ENCODE results near the gene TMEM139.
"Not testable (repeated sequence)": the region's sequence is repeated elsewhere in the genome, so short reads cannot be mapped to it uniquely, and the experiment has no call there.

The TMEM139 gene

DNA sequence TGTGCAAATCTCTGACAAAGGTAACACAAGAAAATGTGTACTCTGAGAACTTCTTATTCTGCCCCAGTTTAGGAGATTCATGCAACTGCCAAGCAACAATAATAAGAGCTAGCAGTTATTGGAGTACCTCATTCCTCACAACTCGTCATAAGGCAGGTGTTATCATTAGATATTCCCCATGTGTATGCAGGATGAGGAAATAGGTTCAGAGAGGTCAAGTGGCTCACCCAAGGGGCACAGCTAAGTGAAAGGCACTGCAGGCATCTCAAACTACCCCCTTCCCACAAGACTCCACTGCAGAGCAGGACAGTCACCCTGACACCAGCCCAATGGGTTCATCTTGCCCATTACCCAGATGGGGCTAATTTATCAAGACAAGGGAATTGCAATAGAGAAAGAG lies 22.9 kb upstream of the TMEM139 start:
- no peak for DNase-seq

DNA sequence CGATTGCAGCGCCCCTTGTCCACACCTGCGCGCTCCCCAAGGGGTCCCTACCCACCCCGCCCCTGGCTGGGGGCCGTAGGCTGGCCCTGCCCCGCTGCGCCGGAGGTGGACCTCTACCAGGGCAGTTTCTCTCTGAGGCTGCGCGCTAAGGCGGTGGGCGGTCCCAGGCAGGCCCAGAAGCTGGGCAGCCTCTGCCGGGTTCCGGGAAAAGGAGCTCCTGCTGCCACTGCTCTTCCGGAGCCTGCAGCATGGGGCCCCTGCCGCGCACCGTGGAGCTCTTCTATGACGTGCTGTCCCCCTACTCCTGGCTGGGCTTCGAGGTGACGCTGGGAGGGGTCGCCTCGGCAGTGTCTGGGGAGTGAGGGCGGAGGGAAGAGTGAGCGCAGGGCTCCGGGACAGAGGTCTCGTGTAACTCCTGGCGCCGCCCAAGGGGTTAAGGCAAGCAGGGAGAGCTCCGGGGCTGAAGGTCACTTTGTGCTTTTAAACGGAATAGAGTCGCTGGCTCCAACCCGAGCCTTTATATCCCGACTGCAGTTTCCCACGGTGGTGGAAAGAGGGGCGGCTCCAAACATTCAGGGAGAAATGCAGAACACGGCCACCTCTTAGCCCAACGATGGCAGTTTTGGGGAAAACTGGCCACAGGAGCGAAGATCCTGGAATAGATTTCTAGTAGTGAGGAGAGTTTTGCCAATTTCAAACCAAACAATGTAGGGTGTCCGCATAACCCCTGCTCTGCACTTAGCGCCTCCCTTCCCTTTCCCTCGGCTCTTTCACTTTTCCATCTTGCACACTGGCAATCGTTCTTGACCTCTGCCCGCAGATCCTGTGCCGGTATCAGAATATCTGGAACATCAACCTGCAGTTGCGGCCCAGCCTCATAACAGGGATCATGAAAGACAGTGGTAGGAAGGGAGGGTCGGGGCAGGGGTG lies 21.2 kb upstream of the TMEM139 start, which contains the start of gene GSTK1:
TSS of gene GSTK1 (plus strand) at position 176 of the 930 bp plus-strand sequence. CDS start at position 249, 73 bp downstream.
- peak; percentile 36 for DNase-seq

DNA sequence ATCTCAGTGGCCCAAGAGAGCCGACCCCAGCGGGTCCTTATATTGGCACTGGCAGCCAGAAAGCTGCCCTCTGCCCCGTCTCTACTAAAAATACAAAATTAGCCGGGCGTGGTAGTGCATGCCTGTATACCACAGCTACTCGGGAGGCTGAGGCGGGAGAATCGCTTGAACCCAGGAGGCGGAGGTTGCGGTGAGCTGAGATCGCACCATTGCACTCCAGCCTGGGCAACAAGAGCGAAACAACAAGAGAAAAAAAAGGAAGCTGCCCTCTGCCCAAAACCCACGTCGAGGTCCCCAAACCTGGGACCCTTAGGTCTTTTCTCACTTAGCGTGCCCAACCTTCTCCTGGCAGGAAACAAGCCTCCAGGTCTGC lies 20.6 kb upstream of the TMEM139 start:
- DNase-seq: not testable (repeated sequence)

DNA sequence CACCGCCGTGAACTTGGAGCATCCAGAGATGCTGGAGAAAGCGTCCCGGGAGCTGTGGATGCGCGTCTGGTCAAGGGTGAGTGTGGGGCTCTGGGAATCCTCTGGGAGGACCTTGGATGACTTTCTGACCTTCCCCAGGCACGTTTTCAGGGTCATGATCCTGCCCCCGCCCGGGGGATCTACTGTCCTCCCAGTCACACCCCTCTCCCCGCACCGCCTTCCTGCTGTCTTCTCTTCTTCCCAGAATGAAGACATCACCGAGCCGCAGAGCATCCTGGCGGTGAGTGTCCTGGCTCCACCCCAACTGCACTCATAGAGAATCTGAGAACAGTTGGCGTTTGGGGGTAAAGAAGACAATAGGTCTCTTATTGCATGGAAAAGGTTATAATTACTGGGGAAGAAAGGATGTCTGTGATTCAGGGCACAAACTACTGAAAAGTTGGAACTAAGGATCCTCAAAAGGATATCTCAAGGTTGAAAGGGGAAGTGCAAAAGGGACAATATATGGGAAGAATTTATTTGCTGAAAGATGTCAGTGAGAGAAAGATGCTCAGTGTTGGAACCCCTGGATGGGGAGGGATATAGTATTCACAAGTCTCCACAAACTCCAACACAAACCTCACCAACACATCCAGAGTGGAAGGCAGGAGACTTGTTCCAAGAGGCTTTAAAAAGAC lies 19.6 kb upstream of the TMEM139 start:
- DNase-seq: no peak

DNA sequence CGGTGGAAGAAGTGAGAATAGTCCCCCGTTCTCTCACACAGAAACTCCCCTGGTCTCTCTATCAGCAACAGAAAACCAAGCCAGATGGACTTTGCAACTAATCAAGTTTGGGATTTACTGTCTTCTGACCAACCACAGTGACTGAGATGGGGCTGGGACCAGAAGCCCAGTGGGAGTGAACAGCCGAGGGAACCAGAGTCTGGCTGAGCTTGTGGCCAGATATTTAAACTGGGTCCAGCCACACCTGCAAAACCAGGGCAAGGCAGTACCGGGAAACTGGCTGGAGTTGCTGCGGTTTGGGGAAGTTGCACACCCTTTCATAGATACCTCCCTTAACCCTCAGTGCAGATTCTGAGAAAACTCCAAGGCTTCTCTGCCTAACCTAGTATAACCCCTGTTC lies 15.5 kb upstream of the TMEM139 start:
- no peak for DNase-seq

DNA sequence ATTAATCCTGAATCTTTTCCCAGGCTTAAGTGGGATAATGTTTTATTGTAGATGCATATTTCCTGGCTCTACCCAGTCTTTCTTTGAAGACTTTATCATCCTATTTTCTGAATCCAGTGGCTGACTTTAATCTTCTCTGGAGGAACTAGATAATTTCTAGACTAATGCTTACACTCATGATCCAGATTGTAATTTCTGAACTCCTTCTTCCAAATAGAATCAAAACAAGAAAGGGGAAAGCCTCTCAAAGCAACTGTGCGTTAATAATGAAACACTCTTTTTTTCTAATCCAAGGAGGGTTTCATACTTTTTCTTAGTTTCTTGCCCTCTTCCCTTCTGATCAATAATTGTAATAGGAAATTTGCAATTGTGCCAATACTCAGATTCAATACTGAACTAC lies 13.5 kb upstream of the TMEM139 start:
- DNase-seq: no peak

DNA sequence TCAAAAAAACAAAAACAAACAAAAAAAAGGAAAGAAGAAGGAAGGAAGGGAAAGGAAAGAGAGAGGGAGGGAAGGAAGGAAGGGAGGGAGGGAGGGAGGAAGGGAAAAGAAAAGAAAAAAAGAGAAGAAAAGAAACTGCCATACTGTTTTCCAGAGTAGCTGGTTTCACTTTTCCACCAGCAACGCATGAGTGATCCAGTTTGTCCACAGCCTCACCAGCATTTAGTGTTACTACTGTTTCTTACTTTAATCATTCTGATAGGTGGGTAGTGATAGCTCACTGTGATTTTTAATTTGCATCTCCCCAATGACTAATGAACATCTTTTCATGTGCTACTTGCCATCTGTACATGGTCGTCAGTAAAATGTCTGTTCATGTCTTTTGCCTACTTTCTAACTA lies 11.9 kb upstream of the TMEM139 start:
- DNase-seq: no peak

DNA sequence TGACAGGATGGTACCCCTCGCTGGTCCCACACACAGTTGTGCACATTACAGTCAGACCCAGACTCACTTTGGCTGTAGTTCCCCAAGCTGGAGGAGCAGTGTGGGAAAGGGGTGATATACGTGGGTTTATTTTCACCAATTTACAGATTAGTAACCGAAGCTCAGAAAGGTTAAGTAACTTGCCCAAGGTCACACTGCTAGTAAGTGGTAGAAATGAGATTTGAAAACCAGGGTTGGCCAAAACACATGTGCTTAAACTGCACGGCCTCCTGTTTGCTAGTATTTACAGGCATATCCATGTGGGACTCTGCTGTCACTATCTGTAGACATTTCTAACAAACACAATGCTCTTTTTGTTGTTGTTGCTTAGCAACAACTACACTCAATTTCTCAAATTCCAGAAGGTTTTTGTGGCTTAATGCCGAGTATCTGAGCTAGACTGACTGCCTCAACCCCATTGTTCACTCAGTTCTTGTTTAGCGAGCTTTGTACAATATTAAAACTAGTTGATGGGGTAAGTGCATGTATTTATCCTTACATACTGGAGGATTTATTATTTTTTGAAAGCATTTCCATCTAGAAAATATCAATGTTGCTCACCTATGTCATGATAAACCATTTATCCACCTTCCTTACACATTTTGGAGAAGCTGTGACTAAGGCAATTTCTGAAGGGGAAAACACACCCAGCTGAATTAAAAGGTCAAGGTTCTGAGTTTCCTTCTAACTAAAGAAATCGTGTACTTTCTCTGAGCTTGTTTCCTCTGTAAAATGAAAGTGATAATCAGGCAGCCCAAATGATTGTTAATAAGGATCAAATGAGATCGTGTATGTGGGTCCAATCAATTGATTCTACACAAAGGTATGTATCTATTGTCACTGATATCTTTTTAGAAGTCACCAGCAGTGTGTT lies 5.3 kb upstream of the TMEM139 start:
- DNase-seq: no peak

DNA sequence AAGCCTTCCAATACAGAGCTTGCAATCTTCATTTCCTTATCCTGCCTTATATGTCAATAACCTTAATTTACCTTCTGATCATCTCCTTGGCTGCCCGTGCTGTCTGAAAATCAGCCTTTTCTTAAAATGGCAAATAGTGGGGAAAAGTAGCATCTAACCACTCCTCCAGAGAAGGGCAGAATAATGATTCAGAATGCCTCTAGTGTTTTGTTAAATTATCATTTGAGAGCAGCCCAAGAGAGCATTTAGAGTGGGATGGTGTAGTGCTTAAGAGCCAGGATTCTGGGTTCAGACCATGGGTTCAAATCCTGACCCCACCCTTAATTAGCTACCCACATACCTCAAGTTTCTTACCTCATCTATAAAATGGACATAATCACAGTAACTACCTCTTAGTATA lies 4.6 kb upstream of the TMEM139 start:
- DNase-seq: no peak

DNA sequence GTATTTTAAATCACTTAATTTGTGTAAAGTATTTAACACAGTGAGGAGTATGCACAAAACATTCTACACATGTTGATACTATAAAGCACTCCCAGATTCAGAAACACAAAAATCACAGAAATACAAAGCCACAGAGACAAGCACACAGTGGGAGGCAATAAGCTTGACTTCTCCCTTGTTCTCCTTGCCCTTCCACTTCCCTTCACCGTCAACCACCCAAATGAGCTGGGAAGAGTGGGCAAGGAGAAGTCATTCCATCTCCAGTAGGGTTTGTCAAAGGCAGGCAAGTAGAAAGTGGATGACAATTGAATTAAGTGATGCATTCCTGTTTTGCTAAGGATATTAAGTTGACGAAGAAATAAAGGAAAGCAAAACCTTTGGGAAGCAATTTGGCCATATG lies 4.2 kb upstream of the TMEM139 start:
- DNase-seq: no peak

DNA sequence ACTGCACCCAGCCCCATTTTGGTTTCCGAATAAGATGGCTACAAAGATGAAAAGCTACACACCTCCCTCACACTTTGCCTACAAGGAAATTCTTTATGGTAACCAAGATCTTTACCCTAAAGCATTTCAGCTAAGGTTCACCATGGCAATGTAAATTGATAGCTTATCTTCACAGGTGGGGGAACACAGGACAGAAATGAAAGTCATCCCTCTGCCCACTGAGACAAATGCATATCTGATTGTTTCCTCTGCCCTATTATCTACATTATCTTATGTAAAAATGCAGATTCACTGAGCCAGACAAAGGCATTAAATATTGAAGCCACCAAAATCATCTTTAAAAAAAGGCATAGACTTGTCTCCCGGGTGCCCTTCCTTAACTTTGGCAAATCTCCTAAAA lies 3.2 kb upstream of the TMEM139 start:
- DNase-seq: no peak

DNA sequence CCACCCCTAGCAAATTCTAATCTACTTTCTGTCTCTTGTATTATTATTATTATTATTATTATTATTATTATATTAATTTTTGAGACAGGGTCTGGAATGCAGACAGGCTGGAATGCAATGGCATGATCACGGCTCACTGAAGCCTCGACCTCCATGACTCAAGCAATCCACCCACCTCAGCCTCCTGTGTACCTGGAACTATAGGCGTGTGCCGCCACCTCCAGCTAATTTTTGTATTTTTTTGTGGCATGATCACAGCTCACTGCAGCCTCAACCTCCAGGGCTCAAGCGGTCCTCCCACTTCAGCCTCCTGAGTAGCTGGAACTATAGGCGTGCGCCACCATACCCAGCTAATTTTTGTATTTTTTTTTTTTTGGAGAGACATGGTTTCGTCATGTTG lies 2.6 kb upstream of the TMEM139 start:
- DNase-seq: no peak

DNA sequence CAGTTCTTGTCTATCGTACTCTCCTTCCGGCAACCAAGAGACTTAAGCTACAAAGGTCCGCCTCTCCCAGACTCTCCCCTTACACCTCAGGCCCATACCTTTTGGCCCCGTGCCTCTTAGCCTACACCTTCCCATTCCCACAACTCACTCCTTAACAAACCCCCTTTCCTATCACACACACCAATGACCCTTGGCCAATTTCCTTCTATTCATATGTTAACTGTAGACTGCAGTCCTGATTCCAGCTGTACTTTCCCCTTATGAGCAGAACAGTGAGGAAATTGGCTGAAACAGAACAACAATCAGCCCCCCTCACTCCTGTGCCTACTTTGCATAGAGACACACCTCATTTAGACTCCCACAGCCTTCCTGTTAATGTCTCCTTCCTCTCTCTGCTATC lies 1.4 kb upstream of the TMEM139 start:
- DNase-seq: no peak

DNA sequence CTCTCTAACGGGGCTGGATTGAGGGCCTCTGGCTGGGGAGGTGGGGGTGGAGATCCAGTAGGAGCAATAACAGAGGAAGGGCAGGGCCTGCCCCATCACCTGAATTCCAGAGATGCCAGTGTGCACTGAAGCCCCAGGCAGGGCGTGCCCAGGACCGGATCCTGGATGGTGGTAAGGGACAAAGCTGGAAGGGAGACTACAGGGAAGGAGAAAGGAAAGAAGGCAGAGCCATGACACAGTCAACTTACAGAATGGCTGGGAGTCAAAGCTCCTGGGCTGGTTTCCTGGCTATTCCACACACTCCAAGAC lies 666 bp downstream of the TMEM139 start:
- no peak for DNase-seq

DNA sequence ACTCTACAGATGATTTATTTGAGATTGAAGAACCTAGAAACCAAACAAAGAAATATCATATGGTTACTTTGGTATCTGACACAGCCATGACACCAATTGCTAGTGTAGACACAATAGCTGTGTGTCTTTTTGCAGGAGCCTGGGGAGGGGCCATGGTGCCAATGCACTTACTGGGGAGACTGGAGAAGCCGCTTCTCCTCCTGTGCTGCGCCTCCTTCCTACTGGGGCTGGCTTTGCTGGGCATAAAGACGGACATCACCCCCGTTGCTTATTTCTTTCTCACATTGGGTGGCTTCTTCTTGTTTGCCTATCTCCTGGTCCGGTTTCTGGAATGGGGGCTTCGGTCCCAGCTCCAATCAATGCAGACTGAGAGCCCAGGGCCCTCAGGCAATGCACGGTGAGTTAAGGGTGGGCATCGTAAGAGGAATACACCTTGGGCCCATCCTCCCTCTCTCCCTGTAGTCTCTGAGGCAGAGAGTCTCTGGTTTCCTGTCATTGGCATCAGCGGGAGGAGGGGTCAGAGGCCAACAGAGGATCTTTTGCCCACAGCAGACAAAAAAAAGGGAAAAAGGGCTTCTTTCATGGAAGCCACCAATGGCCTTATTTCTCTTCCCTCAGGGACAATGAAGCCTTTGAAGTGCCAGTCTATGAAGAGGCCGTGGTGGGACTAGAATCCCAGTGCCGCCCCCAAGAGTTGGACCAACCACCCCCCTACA lies 1.2 kb downstream of the TMEM139 start:
- DNase-seq: no peak

DNA sequence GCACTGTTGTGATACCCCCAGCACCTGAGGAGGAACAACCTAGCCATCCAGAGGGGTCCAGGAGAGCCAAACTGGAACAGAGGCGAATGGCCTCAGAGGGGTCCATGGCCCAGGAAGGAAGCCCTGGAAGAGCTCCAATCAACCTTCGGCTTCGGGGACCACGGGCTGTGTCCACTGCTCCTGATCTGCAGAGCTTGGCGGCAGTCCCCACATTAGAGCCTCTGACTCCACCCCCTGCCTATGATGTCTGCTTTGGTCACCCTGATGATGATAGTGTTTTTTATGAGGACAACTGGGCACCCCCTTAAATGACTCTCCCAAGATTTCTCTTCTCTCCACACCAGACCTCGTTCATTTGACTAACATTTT lies 1.7 kb downstream of the TMEM139 start:
- DNase-seq: no peak

DNA sequence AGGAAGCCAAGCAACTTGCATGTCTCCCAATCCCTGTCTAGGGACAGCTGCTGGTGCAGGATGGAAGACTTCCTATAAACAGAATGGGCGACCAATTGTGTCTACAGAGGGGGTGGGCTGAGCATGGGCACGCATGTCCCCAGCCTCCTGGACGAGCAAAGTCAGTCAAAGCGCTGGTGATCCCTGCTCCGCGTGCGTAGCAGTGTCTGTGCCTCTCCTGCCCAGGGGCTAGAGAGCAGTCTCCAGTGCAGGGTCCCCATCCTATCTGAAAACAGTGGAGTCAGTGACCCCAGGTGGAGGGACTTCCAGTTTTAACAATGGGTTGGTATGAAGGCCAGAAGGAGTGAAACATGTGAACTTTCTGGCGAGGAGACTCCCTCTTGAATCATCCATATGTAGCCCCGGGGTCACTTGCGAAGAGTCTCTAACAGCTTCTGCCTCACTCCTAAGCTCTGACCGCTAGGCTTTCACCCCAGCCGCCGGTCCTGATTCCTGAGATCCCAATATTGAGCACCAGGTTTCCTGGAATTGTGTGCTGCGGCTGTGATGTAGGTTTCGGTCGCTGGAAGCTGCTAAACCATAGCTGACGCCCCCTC lies 2.7 kb downstream of the TMEM139 start:
- DNase-seq: no peak

DNA sequence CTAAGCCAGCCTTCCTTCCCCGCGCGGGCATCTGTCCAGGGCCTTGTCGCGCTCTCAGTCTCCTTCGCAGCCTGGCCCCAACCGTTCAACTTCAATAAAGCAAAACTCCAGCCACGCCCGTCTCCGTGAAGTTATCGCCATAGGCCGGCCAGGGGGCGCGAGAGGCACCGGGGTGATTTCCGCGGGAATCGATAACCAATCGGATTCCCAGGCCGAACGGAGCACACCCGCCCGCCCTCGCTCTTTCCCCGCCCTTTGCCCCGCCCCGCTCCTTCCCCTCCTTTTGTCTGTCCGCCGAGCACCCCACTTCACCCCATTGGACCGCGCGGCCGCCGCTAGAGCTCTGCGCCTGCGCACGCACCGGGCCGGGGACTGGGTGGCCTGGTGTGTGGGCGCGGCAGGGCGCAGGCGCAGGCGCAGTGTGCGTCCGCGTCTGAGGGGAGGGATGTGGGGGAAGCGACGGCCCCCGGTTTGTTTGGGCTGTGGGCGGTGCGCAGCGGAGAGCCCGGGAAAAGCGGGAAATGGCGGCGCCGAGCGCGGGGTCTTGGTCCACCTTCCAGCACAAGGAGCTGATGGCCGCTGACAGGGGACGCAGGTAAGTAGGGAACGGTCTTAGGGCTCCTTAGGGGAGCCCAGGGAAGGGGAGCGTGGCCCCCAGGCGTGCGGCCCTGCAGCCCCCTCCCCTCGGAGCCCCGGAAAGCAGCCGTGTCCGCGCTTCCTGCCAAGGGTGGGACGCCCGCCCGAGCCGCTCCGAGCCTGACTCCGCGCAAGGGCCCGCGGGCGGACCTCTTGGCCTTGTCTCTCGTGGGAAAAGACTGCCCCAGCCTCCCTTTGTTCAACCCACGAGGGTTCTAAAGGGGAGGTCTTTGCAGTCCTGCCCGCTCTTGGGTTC lies 3.4 kb downstream of the TMEM139 start, which contains the start of gene CASP2:
TSS of gene CASP2 (plus strand) at position 417 of the 892 bp plus-strand sequence. CDS start at position 522, 105 bp downstream.
- DNase-seq: peak; percentile 71

DNA sequence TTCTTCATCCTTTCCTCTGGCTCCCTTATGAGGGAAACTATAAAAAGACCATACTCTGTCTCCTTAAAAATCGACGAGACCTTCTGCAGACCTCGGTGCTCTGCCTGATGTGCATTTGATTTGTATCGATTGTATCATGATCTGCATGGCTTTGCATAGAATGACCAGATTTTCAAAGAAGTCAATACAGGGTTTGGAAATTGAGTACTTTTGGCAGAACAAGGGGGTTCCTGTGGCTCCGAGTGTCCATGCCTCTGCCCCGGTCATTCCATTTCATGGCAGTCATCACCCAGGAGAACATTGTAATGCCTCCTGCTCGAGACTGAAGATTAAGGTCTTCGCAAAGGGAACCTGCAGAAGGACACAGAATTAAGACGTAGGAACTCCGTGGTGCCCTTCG lies 4.1 kb downstream of the TMEM139 start:
- no peak for DNase-seq

DNA sequence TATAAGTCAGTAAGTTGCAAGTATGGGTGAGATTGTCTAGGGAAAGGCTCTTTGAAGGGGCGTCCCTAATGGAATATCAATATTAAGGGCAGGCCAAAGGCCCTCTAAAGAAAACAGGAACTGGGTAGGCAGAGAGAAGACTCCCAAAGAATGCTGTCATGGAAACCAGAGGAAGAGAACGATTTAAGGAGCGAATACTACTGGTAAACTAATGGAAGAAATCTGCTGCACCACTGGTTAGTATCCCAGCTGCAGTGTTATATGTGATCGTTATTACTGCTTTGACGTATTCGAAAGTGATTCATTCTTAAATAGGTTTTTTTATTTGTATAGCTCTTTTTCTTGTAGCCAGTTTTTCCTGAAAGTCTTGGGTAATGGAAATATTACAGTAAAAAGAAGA lies 4.7 kb downstream of the TMEM139 start:
- no peak for DNase-seq

DNA sequence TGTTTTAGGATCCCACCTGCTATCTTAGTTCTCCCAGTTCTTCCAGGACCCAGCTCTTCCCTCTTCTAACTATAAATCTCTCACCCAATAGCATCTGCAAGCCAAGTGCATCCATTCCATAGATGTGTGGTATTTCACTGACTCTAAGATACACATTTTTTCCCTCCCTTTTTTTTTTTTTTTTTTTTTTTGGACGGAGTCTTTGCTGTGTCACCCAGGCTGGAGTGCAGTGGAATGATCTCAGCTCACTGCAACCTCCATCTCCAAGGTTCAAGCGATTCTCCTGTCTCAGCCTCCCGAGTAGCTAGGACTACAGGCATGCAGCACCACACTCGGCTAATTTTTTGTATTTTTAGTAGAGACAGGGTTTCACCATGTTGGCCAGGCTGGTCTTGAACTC lies 5.1 kb downstream of the TMEM139 start:
- not testable (repeated sequence) for DNase-seq

Measured in NCI-H510A (cell line).